DOHH2 (cell line): ENCODE measurements around the gene MEIS3.

Experiments
- H3F3A ChIP-seq: fragments of 200-600 bp; sonication (generic), shearing (Covaris generic); 2 replicates; pipeline ENCODE4 v1.6.0; 2016; ENCODE audit warnings: antibody characterized with exemption, mild to moderate bottlenecking; ENCODE audit not compliant: control insufficient read depth, insufficient read depth
- H3K27ac ChIP-seq: fragments of 200-600 bp; sonication (generic); 2 replicates; pipeline ENCODE4 v1.5.1; 2014; ENCODE audit warnings: low read depth, mild to moderate bottlenecking, low read length, moderate library complexity
- H3K27me3 ChIP-seq: fragments of 200-600 bp; sonication (generic); 2 replicates; pipeline ENCODE4 v1.6.1; 2014; ENCODE audit warnings: mild to moderate bottlenecking, low read length, mixed read lengths; ENCODE audit not compliant: control insufficient read depth
- H3K36me3 ChIP-seq: fragments of 200-600 bp; sonication (generic); 2 replicates; pipeline ENCODE4 v1.6.1; 2014; ENCODE audit warnings: mild to moderate bottlenecking, low read length, moderate library complexity, mixed read lengths; ENCODE audit not compliant: control insufficient read depth
- H3K4me1 ChIP-seq: fragments of 200-600 bp; sonication (generic); 2 replicates; pipeline ENCODE4 v1.6.1; 2014; ENCODE audit warnings: mild to moderate bottlenecking, low read length, mixed read lengths; ENCODE audit not compliant: control insufficient read depth
- H3K4me2 ChIP-seq: fragments of 200-600 bp; sonication (generic); 2 replicates; pipeline ENCODE4 v1.6.0; 2014; ENCODE audit warnings: mild to moderate bottlenecking, low read length, moderate library complexity
- H3K4me3 ChIP-seq: fragments of 200-600 bp; sonication (generic); 2 replicates; pipeline ENCODE4 v1.5.1; 2014; ENCODE audit warnings: mild to moderate bottlenecking, low read length, mixed read lengths
- H3K79me2 ChIP-seq: fragments of 200-600 bp; sonication (generic); 2 replicates; pipeline ENCODE4 v1.6.1; 2014; ENCODE audit warnings: mild to moderate bottlenecking, low read length, mixed read lengths; ENCODE audit not compliant: control insufficient read depth
- H3K9me2 ChIP-seq: fragments of 200-600 bp; sonication (generic); replicated peaks from 2 replicates; pipeline ENCODE4 v1.6.1; 2014; ENCODE audit warnings: mild to moderate bottlenecking, low read length, mixed read lengths; ENCODE audit not compliant: control insufficient read depth
- H3K9me3 ChIP-seq: fragments of 200-600 bp; sonication (generic); 2 replicates; pipeline ENCODE4 v1.6.1; 2014; ENCODE audit warnings: antibody characterized with exemption, low read length, mixed read lengths; ENCODE audit not compliant: control insufficient read depth, insufficient read depth
- H4K20me1 ChIP-seq: fragments of 200-600 bp; sonication (generic); 2 replicates; pipeline ENCODE4 v1.6.0; 2014; ENCODE audit warnings: low read depth, mild to moderate bottlenecking, antibody characterized with exemption, low read length, moderate library complexity; ENCODE audit not compliant: control insufficient read depth, insufficient read depth
- EZH2phosphoT487 ChIP-seq: fragments of 200-600 bp; sonication (generic); IDR thresholded peaks from 2 replicates; pipeline ENCODE4 v1.6.1; 2017; ENCODE audit warnings: borderline replicate concordance, mild to moderate bottlenecking, antibody characterized with exemption, low read length, moderate library complexity, mixed read lengths
- TF ChIP-seq, protein P1 (sequence below): fragments of 200-600 bp; sonication (generic); IDR thresholded peaks from one replicate; pipeline ENCODE4 v1.5.1; 2014; ENCODE audit warnings: antibody characterized with exemption, mild to moderate bottlenecking, low read depth, low read length; ENCODE audit not compliant: poor library complexity, severe bottlenecking

MEIS3 gene

DNA sequence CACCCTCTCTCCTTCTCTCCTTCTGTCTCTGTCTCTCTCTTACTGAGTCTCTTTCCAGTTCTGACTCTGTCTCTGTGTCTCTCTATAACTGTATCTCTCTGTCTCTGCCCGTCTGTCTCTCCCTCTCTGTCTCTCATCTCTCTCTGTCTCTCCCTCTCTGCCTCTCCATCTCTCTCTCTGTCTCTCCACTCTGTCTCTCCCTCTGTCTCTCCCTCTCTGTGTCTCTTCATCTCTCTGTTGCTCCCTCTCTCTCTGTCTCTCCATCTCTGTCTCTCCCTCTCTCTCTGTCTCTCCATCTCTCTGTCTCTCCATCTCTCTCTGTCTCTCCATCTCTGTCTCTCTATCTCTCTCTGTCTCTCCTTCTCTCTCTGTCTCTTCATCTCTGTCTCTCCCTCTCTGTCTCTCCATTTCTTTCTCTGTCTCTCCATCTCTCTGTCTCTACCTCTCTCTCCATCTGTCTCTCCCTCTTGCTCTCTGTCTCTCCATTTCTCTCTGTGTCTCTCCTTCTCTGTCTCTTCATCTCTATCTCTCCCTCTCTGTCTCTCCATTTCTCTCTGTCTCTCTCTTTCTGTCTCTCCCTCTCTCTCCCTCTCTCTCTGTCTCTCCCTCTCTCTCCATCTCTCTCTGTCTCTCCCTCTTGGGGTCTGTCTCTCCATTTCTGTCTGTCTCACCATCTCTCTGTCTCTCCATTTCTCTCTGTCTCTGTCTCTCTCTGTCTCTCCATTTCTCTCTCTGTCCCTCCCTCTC, 3.3 kb upstream of the MEIS3 start:
- Histone ChIP-seq H3K27me3 (peaks cover 54% of the 10 kb centered on the region), H3K27ac (no peak overlapping the region), H3K9me3 (no peaks in the 10 kb centered on the region), H3K4me1 (peaks cover 56% of the 10 kb centered on the region), H3F3A (peaks cover 4% of the 10 kb centered on the region), H3K79me2 (peaks cover 9% of the 10 kb centered on the region), H3K9me2 (no peaks in the 10 kb centered on the region), H4K20me1 (no peaks in the 10 kb centered on the region), H3K4me2 (peak overlapping the region; percentile 15; the same call in 1 of the 2 replicates), H3K36me3 (no peaks in the 10 kb centered on the region), H3K4me3 (no peak overlapping the region)
- TF ChIP-seq, protein P1, sequence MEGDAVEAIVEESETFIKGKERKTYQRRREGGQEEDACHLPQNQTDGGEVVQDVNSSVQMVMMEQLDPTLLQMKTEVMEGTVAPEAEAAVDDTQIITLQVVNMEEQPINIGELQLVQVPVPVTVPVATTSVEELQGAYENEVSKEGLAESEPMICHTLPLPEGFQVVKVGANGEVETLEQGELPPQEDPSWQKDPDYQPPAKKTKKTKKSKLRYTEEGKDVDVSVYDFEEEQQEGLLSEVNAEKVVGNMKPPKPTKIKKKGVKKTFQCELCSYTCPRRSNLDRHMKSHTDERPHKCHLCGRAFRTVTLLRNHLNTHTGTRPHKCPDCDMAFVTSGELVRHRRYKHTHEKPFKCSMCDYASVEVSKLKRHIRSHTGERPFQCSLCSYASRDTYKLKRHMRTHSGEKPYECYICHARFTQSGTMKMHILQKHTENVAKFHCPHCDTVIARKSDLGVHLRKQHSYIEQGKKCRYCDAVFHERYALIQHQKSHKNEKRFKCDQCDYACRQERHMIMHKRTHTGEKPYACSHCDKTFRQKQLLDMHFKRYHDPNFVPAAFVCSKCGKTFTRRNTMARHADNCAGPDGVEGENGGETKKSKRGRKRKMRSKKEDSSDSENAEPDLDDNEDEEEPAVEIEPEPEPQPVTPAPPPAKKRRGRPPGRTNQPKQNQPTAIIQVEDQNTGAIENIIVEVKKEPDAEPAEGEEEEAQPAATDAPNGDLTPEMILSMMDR: no peak
- TF ChIP-seq EZH2phosphoT487: no peak

DNA sequence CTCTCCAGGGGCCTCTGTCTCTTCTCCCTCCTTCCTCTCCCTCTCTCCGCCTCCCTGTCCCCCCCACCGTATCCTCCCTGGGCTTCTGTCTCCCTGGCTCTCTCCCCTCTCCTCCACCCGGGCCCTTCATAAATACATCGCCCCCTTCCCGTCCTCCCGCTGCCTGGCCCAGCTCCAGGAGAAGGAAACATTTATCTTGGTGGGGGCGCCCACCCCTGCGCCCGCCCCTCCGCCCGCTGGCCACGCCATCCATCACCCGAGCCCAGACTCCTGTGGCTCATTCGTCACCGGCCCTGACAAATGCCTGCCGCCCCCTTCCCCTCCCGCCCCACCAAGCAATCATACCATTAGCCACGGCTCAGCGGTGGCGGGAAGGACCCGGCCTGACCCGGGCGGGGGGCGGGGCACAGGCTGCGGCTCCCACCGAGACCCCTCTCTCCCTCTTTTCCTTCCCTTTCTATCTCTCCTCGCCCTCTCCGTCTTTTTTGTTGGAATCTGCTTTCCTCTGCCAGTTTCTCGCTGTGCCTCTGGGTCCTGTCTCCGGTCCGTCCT, 2.6 kb upstream of the MEIS3 start:
- Histone ChIP-seq H3K9me3 (no peaks in the 10 kb centered on the region), H3K27ac (no peak overlapping the region), H3K4me3 (no peak overlapping the region), H3K4me2 (no peak overlapping the region), H3K4me1 (peaks cover 54% of the 10 kb centered on the region), H4K20me1 (no peaks in the 10 kb centered on the region), H3K79me2 (peaks cover 10% of the 10 kb centered on the region), H3K36me3 (no peaks in the 10 kb centered on the region), H3K27me3 (peaks cover 54% of the 10 kb centered on the region), H3K9me2 (no peaks in the 10 kb centered on the region), H3F3A (peaks cover 3% of the 10 kb centered on the region; the same call in 1 of the 2 replicates)
- TF ChIP-seq EZH2phosphoT487: no peak
- TF ChIP-seq, protein P1: no peak

DNA sequence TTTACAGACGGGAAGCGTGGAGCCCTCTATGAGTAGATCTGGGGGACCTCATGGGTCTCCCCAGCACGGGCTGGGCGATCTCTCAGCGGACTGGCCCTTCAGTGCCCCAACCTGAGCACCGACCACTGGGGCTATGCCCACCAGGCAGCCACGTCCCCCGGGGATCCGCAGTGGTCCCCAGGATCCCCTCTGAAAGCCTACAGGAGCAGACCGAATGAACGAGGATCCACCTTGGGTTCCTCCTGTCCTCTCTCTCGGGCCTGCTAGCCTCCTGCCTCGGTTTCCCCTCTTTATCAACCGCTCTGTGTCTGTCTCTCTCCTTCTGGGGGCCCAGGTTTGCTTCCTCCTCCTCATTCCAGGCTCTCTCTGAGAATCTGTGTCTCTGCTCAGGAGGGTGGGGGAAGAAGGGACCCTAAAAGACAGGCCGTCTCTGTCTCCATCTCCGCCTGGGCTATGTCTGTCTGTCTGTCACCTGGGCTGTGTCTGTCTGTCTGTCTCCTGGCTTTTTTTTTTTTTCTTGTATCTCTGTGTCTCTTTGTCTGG, 2.0 kb upstream of the MEIS3 start:
- H3F3A ChIP-seq: peaks cover 3% of the 10 kb centered on the region; the same call in 1 of the 2 replicates
- H3K9me2 ChIP-seq: no peaks in the 10 kb centered on the region
- H3K36me3 ChIP-seq: peaks cover 2% of the 10 kb centered on the region; the same call in 1 of the 2 replicates
- no peak overlapping the region for H3K4me3 ChIP-seq
- peaks cover 54% of the 10 kb centered on the region for H3K27me3 ChIP-seq
- no peaks in the 10 kb centered on the region for H3K9me3 ChIP-seq
- H4K20me1 ChIP-seq: no peaks in the 10 kb centered on the region
- H3K79me2 ChIP-seq: peaks cover 10% of the 10 kb centered on the region
- H3K27ac ChIP-seq: no peak overlapping the region
- H3K4me1 ChIP-seq: peaks cover 53% of the 10 kb centered on the region
- H3K4me2 ChIP-seq: peak overlapping the region; percentile 8; the same call in 1 of the 2 replicates
- no peak for TF ChIP-seq EZH2phosphoT487
- TF ChIP-seq, protein P1: no peak
